Skeletal muscle cell (primary cell): ENCODE data around the gene CTDSPL.

Experiments
- DNase-seq: peaks from one replicate; pipeline ENCODE4 v3.0.0-alpha.2; 2010; ENCODE audit warnings: low read depth
- H3K4me3 ChIP-seq: 2 replicates; pipeline ENCODE4 v1.5.1; 2011; ENCODE audit warnings: low read depth, mild to moderate bottlenecking, control low read depth, low read length, moderate library complexity

CTDSPL gene

DNA sequence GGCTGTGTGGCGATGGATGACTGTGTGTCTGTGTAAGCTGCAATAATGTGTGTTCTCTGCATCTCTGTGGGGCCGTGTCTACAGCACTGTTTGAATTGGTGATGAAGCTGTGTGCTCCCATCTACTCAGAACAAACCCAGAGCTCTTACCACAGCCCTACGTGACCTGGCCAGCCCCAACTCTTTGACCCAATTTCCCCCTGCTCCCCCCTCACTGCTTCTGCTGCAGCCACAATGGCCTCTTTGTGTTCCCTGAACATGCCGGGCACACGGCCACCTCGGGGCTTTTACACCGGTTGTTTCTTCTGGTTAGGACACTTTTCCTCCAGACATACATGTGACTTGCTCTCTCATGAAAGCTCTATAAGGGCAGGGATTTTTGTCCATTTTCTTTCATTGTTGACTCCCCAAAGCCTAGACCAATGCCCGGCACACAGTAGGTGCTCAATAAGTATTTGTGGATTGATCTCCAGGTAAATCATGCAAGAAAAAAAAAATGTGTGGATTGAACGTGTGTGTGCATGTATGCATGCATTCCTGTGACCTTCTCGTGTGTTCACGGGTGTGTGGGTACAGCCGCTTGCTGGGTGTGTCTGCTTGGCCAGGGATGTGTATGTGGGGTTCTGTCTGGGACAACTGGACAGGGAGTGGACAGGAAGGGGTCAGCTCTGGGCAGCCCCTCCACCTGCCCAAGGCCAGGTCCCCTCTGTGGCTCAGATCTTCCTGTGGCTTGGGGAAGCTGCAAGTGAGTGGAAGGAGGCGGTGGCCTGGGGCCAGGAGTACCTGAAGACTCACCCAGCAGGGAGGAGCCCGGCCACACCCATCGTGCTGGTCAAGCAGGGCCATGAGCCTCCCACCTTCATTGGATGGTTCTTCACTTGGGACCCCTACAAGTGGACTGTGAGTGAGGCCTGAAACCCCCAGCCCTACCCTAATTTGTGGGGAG lies 143.7 kb downstream of the CTDSPL start:
- no peak for DNase-seq
- H3K4me3 ChIP-seq = no peak overlapping the region

DNA sequence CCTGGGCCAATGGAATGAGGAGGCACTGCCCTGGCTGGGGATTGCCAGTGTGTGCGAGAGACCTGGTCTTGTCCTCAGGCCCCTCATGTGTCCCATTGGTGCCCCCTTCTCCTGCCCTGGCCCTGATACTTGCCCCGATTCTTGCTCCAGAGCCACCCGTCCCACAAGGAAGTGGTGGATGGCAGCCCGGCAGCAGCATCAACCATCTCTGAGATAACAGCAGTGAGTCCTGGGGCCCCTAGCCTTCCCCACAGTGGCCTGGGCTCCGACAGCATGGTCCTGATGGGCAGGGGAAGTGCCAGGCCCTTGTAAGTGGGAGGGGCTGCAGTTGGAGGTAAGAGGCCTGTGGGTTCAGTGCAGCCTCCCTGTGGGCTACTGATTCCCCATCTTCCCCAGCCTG lies 144.4 kb downstream of the CTDSPL start:
- H3K4me3 ChIP-seq = no peak overlapping the region
- DNase-seq = no peak

DNA sequence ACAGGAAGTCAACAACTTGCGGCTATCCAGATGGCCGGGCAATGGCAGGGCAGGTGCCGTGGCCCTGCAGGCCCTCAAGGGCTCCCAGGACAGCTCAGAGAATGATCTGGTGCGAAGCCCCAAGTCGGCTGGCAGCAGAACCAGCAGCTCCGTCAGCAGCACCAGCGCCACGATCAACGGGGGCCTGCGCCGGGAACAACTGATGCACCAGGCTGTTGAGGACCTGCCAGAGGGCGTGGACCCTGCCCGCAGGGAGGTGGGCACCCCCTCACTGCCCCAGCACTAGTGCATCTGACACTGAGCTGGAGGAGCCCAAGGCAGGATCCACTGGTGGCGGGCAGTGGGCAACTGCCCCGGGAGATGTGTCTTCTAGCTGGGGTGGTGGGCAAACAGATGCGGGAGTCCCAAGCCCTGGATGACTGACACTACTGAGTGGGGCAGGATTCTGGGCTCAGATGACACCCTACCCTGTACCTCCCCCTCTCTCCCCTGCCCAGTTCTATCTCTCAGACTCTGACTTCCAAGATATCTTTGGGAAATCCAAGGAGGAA lies 144.8 kb downstream of the CTDSPL start:
- DNase-seq = no peak
- no peak overlapping the region for H3K4me3 ChIP-seq

DNA sequence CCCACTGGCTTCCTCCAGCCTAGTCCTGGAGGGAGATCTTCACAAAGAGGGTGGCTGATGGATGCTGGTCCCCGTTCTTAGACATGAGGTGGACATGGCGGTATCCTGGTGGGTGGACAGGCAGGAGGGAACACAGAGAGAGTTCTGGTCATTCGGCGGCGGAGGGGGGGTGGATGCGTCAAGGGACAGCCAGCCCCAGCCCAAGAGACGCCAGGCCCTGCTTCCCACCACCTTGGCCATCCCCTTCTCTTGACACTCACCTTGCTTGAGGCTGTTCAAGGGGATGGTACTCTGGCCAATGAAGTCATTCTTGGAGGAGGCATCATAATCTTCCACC lies 146.0 kb downstream of the CTDSPL start:
- no peak overlapping the region for H3K4me3 ChIP-seq
- no peak for DNase-seq

DNA sequence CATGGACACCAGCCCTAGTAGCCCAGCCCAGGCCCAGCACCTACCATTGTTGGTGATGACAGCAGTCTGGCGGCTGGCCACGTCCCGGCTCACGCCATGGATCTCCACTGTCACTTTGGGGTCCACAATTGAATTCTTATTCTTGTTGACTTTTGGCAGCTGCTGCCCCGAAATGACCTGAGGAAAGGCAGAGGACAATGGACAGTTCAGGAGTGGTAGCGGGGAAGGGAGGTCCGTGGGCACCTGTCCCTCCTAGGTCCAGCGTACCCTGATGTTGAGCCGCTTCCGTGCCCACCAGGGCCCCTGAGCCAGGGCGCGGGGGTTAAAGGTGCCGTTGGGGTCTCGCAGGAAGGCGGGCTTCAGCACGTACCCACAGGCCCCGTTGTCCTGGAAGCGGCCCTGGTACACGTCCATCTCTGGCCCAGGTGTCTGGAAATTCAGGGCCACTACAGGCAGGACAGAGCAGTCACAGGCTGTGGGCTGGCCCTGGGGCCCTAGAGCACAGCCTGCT lies 146.6 kb downstream of the CTDSPL start:
- H3K4me3 ChIP-seq = no peak overlapping the region
- DNase-seq = no peak

DNA sequence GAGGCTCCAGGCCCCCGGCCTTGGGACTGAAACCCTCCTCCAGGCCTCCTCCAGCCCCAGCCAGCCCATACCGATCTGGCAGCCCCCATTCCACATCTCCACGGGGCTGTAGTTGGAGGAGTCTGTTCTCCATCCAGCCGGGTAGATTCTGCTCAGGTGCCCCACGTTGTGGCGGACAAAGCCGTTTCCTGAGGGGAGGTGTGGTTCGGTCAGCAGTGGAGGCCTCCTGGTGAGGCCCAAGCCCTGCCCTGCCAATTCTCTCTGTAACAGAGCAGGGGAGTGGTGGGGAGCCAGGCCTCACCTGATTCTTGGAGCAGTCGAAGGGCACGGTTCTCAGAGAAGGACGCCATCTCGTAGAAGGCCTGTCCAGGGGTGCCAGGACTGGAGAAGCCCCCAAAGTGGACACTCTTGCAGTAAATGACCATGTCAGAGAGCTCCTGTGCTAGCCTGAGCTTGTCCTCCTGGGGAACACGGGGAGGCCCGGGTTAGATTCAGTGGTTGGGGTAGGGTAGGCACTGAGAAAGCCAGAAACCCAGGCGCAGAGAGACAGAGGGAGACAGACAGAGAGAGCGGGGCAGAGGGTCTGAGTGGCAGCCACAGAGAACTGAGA lies 147.4 kb downstream of the CTDSPL start:
- no peak overlapping the region for H3K4me3 ChIP-seq
- no peak for DNase-seq

DNA sequence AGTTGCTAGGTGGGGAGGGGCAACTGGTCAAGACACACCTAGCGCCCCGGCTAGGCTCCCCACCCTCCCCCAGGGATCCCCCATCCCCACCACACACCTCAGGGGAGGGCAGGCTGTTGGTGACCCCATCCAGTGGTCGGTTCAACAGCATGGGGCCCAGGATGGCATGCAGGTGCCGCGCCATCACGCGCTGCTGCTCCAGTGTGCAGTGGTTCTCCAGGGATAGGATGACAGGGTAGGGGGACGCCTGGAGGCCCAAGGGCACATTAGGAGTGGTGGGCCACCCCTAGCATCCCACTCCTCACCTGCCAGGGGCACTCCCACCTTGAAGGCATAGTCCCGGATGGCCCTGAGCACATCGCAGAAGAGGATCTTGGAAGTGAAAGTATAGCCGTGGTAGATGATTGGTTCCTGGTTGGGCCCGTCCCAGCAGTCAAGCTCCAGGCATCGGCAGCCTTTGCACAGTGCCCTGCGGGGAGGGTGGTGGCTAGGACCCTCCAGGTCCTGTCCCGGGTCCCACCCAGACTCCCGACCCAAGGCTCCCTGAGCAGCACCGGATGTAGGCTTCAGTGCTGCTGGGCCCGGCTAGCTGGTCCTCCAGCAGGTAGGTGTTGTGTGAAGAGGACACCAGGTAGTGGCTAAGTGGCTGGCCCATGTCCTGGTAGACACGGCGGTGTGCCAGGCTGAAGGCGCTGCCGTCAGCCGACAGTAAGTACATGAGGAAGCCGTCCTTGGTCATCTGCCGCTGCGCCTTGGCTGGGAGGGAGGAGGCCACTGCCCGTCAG lies 148.3 kb downstream of the CTDSPL start:
- no peak for DNase-seq
- no peak overlapping the region for H3K4me3 ChIP-seq

DNA sequence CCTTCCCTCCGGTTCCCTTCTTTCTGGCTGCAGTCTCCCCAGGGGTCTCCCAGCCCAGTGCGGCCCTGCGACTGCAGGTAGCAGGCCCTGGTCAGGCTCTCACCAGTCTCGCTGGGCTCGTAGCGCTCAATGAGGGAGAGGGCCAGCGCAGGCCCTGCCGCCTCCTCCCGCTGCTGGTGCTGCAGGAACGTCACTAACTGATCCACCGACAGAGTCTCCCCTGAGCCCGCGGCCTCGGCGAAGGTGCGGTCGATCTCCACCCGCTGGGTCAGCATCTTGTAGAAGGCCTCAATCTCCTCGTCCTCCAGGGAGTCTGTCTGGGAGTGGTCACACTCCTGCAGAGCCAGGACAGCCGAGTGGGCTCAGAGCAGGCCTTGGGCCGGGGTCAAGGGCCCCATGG lies 149.4 kb downstream of the CTDSPL start:
- no peak overlapping the region for H3K4me3 ChIP-seq
- DNase-seq = no peak

DNA sequence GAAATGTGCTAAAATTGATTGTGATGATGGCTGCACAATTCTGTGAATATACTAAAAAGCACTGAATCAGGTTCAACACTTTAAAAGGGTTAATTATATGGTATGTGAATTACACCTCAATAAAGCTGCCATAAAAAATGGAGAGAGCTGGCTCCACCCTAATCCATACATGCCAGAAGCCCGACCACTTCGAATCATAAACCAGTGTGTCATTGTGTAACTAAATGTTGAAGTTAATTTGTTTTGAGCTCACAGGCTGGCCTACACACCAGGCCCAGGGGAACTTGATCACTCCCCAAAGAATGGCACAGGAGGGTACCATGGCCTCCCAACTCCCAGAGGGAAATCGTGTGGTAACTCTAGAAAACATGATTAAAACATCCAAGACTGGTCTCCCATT lies 153.8 kb downstream of the CTDSPL start:
- DNase-seq = no peak
- no peak overlapping the region for H3K4me3 ChIP-seq

DNA sequence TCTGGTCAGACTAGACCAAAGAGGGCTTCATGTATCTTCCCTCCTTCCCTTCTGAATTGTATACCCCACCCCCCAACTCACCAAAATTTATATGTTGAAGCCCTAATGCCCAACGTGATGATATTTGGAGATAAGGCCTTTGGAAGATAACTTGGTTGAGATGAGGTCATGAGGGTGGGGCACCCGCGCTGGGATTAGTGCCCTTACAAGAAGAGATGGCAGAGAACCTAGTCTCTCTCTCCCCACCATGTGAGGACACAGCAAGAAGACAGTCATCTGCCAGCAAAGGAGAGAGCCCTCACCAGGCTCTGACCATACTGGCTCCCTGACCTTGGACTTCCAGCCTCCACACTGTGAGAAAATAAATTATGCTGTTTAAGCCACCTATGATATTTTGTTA lies 154.3 kb downstream of the CTDSPL start:
- H3K4me3 ChIP-seq = no peak overlapping the region
- DNase-seq = no peak

DNA sequence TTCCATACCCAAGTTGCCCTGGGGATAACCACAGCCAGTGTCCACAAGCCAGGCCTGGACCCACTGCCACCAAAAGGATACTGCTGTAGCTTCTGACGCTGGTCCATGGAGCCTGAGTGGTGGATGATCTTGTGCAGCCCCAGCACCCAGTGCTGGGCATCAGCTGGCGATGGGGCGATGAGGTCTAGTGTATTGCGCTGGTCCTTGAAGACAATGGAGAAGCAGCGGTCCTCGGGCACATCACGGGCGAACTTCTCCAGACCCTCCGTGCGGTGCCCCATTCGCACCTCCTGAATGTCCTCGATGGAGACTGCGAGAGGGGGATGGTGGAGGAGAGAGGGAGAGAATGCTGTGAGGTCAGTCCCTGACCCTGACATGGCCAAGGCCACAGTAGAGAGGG lies 154.7 kb downstream of the CTDSPL start:
- DNase-seq = no peak

DNA sequence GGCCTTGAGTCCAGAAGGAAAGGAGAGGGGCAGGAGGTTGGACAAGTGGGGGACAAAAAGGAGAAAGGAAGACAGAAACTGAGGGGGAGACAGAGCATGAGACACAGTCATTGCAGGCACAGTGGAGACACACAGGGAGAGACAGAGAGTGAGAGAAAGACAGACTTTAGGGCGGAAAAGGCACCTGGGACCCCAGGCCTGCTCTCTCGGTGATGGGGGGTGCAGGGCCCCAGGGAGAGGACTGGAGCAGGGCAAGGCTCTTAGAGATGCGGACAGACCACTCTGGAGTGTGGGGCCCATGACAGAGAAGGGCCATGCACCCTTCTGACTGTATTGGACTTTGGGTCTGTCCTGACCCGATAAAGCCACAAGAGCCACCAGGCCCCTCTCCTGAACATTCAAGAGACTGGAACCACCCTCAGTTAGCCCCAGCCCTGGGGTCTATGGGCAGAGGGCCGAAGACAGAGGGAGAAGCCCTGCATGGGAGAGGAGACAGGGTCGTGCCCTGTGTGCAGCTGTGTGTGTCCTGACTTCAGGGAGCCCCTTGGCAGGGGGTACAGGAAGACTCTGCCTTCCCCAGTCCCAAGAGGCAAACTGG lies 155.3 kb downstream of the CTDSPL start:
- no peak for DNase-seq
- no peak overlapping the region for H3K4me3 ChIP-seq

More for the DNA sequence above, 154.7 kb downstream of the CTDSPL start:
- H3K4me3 ChIP-seq = no peak overlapping the region

DNA sequence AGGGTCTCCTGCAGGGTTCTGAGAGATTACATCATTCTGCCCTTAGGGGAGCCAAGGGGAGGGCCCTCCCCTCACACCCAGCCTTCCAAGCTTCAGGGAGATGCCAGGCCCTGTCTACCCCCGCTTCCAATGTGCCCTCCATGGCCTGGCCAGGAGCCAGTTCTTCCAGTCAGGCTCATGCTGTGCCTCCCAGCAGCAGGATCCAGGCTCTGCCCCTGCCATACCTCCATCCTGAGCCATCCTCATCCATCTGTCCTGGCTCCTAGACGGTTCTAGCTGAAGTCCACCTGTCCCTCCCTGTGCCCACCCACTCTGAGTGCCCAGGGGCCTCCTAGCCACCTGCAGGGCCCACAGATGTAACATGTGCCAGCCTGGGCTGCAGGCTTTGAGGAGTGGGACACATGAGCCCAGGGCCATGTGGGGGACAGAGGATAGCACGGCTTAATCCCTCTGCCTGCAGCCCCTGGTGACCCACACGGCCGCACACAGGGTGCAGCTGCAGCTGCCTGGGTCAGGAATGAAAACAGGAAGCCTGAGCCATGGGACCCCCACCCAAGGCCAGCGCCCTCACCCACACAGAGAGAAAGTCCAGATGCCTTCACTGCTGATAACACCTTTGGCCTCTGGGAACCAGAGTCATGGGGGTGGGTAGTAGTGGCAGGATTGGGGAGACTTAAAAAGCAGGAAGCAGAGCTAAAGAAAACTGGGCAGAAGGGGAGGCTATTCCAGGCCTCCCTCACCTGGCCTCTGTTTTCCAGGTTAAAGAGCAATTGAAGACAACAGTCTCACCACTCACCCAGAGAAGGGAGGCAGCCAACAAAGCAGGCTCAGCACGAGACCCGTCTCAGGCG lies 156.0 kb downstream of the CTDSPL start:
- no peak overlapping the region for H3K4me3 ChIP-seq
- DNase-seq = no peak

DNA sequence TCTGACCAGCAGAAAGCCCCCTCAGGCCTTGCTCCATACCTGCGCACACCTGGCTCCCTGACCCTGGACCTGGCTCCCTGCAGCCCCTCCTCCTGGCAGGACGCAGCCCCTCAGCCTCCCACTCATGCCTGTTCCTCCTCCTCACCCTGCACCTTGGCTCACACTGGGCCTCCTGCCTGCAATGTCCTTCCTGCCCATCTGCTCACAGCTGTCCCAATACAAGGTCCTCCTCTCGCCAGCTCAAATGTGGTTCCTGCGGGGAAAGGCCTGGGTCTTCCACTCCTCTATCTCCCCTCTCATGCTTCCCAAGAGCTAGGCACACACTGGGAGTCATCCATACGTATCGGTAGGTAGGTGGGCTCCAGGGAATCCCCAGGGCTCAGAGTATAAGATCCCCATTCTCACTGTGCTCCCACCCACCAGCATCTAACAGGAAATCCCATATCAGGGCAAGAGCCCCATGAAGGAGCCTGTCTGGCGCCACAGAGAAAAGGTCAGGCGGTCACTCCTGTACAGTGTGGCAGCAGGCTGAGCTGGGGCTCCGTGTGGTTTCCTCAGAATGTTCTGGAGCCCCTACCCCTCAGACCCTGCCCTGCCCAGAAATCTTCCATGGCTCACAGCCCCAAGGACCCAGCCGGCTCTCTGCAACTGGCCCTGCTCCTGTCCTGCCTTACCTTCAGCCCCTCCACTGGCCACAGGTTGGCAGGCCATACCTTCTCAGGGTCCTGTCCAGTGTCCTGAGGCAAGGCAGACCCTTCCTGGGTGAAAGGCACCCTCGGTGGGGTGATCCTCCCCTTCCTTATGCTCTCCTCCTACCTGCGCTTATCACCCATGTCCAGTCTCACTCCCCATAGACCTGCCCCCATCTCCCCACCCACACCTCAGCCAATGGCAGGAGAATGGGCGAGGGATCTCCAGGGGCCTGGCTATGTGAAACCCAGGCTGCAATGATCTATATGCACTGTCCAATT lies 156.9 kb downstream of the CTDSPL start:
- DNase-seq = no peak
- H3K4me3 ChIP-seq = no peak overlapping the region

DNA sequence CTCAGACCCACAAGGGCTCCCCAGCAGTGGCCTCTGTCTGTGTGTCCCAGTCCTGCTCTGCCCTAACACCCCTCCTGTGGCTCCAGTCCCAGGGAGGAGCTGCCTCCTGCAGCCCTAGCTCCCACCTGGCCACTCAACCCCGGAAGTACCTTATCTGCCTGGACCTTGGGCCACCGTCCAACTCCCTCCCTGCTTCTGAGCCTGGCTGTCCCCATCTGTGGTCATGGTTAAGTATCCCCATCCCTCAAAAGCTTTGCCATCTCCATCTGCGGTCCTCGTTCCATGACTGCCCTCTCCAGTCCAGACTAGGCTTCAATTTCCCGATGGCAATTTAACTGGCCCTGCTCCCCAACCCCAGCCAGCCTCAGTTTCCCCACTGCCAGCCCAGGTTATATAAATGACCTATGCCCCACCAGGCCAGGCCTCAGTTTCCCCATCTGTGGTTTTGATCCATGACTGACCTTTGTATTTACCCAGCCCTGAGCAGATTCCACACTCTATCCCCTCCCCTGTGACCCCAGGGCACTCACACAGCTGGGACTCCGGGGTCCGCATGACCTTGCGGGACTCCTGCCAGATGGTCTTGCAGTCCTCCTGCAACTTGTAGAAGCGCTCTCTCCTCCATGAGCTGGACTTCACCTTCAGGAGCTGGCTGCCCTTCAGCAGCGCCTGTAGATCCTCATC lies 158.1 kb downstream of the CTDSPL start:
- no peak for DNase-seq
- H3K4me3 ChIP-seq = no peak overlapping the region

DNA sequence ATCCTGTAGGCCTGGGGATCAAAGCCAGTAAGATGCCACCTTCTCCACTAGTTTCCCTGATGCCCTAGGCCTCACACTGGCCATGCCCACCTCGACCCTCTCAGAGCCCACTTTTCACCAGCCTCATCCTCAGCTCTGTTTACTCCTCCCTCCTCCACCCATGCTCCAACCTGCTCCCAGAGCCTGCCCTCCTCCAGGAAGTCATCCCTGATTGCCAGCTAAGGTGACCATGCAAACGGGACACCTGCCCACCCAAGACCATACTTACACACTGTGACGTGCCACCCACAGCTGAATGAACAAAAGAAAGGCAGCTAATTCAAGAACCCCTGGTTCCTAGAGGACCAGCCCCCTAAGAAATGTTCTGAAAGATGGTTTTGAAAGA lies 158.7 kb downstream of the CTDSPL start:
- H3K4me3 ChIP-seq = no peak overlapping the region
- DNase-seq = no peak

DNA sequence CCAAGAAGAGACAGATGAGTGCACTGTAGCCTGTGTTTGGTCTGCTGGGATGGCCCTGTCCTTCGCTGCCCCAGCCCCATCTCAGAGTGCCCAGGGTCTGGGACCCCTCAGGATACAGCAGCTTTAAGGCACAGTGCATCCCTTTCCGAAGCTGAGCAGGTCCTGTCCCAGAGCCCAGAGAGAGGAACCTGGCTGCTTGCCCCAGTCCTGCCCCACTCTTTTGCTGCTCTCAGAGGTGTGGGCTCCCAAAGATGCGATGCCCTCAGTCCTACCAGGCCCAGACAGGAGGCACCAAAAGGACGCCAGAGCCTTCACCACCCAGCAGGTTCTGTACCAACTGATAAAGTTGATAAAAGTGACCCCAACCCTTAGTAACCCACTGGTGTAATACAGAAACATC lies 159.5 kb downstream of the CTDSPL start:
- DNase-seq = no peak
- no peak overlapping the region for H3K4me3 ChIP-seq
